Measurements from ENCODE around the gene CHRNA3. TPM values are rescaled to one million over a fixed set of nuclear protein-coding genes. Genes with fewer than 3 reads are reported as not detected.

CHRNA3 gene
- total RNA-seq (2022; extraction: Qiagen RNA extraction; ENCODE audit: low read depth), result 0.42 to 1.0 TPM (median 0.52 TPM) in 5 replicates

GRCh38 chr15:78620527-78621421 is at the start of gene CHRNA3:
CHRNA3 (minus strand) TSS chr15:78620996; CDS start chr15:78620794, 202 bp downstream.

GRCh38 chr15:78641102-78641748 is 20.4 kb upstream of the CHRNA3 start, which contains the start of gene CHRNB4:
CHRNB4 (minus strand) TSS chr15:78641210; CDS start chr15:78641133, 77 bp downstream.

GRCh38 chr15:78565097-78565950 is 55.5 kb downstream of the CHRNA3 start, which contains the start of gene CHRNA5:
CHRNA5 (plus strand) TSS chr15:78565520; CDS start chr15:78565720, 200 bp downstream.

Other genes with a start within 250 kb of the CHRNA3 start
- 35.5 to 47.0 TPM (median 42.8 TPM) in 5 replicates for gene IREB2, start 182.8 kb downstream of the CHRNA3 start, total RNA-seq (2022; extraction: Qiagen RNA extraction; ENCODE audit: low read depth)
- 5.5 to 9.0 TPM (median 6.7 TPM) in 5 replicates for gene HYKK, start 113.4 kb downstream of the CHRNA3 start, total RNA-seq (2022; extraction: Qiagen RNA extraction; ENCODE audit: low read depth)
- 391 to 509 TPM (median 404 TPM) in 5 replicates for gene PSMA4, start 80.6 kb downstream of the CHRNA3 start, total RNA-seq (2022; extraction: Qiagen RNA extraction; ENCODE audit: low read depth)
- 29.2 to 36.9 TPM (median 36.2 TPM) in 5 replicates for gene CHRNA5, start 55.5 kb downstream of the CHRNA3 start, total RNA-seq (2022; extraction: Qiagen RNA extraction; ENCODE audit: low read depth)
- gene CHRNB4, start 20.2 kb upstream of the CHRNA3 start, total RNA-seq (2022; extraction: Qiagen RNA extraction; ENCODE audit: low read depth), result 0.72 to 1.7 TPM (median 1.1 TPM) in 5 replicates
- gene ADAMTS7, start 190.5 kb upstream of the CHRNA3 start, total RNA-seq (2022; extraction: Qiagen RNA extraction; ENCODE audit: low read depth), result 2.6 to 4.2 TPM (median 3.2 TPM) in 5 replicates